Suppressor macrophage (primary cell): ENCODE results near the gene EDAR.

Experiments
- DNase-seq, 4 experiments: peaks; one replicate each; pipeline ENCODE4 v3.0.0-alpha.2; 2020 to 2022

EDAR gene

GRCh38 chr2:108923736-108924579 is 65.1 kb downstream of the EDAR start:
- DNase-seq: no peak

- no peak for DNase-seq
These were observed 65.9 kb downstream of the EDAR start for GRCh38 chr2:108923019-108923700.

GRCh38 chr2:108922141-108922915 is 66.7 kb downstream of the EDAR start:
- DNase-seq: no peak

- DNase-seq: no peak
These were observed 67.7 kb downstream of the EDAR start for GRCh38 chr2:108921096-108922030.

GRCh38 chr2:108920686-108921085 is 68.3 kb downstream of the EDAR start:
- no peak for DNase-seq

GRCh38 chr2:108919571-108920373 is 69.2 kb downstream of the EDAR start:
- no peak for DNase-seq

GRCh38 chr2:108918941-108919341 is 70.1 kb downstream of the EDAR start:
- no peak for DNase-seq

GRCh38 chr2:108918156-108918874 is 70.7 kb downstream of the EDAR start:
- DNase-seq: no peak

GRCh38 chr2:108917526-108917925 is 71.5 kb downstream of the EDAR start:
- no peak for DNase-seq

- no peak for DNase-seq
These were observed 72.1 kb downstream of the EDAR start for GRCh38 chr2:108916796-108917421.

GRCh38 chr2:108916122-108916795 is 72.8 kb downstream of the EDAR start:
- no peak for DNase-seq

- no peak for DNase-seq
These were observed 76.5 kb downstream of the EDAR start for GRCh38 chr2:108912629-108912902.

GRCh38 chr2:108911807-108912628 is 77.0 kb downstream of the EDAR start:
- DNase-seq: no peak

GRCh38 chr2:108911401-108911800 is 77.6 kb downstream of the EDAR start:
- no peak for DNase-seq

- no peak for DNase-seq
These were observed 78.3 kb downstream of the EDAR start for GRCh38 chr2:108910541-108911396.

- DNase-seq: no peak
These were observed 79.0 kb downstream of the EDAR start for GRCh38 chr2:108910011-108910431.

GRCh38 chr2:108909275-108909823 is 79.7 kb downstream of the EDAR start:
- no peak for DNase-seq

GRCh38 chr2:108908713-108909070 is 80.3 kb downstream of the EDAR start:
- no peak for DNase-seq
